Hematopoietic multipotent progenitor cell (in vitro differentiated cells): ENCODE data around the gene MED27. TPM values are rescaled to one million over a fixed set of nuclear protein-coding genes. Genes with fewer than 3 reads are reported as not detected.
"Not testable (repeated sequence)": the region's sequence is repeated elsewhere in the genome, so short reads cannot be mapped to it uniquely, and the experiment has no call there.

Experiments
- DNase-seq, 3 donors: peaks; one replicate each; pipeline ENCODE4 v3.0.0-alpha.2; 2011 to 2015; ENCODE audit warnings: low read depth in 2 of 3, low spot score in 2 of 3
- total RNA-seq: library from RNA; depleted of rRNA; stranded (reverse); fragments of >200 nt; gene quantifications from one replicate; pipeline ENCODE4 v1.2.3, GENCODE V29; 2012

Gene MED27
- total RNA-seq, 1 donor = 21.3 TPM

DNA sequence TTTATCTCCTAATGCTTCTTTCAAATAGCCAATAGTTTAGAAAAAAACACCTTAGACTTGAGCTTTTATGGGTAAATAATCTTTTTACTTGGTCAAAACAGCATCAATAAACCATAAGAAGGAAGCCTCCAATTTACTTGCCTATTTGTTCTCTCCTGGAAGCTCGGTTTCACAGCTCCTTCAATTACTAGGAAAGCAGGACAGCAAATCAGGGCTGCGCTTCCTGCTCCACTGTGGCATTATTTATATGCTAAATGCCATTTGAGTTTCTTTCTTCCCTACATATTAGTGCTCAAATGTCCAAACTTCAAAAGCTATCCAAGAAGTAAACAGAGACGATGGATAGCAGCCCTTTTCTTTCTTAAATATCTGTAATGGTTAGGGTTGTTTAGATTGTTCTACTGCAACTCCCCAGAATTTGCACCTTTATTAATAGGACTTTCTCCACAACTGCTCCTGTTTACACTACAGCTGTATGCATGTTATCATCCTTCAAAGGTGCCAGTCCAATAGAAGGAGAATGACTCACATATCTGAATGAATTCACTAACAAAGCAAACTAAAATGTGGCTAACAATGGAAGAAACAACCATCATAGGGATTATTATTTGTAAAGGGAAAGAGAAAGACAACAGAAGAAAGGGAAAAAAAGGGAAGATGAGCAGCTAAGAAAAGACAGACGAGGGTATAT is 58.7 kb downstream of the MED27 start:
- DNase-seq = no peak

DNA sequence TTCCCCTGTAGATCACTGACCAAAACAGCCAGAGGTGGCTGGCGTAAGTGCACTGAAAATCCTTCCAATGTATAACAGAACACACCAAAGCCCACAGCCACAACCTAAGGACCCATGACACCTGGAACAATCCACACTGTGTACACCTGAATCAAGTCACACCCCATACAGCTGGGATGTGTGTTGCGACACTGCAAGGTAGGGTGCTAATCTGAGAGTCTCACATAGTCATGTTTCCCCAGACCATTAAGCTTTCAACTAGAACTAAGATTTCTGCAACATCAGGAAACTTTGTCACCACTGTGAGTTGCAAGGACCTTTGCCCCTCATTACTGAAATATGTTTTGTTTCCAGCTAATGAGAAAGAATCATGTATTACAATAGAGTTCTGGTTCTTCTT is 59.4 kb downstream of the MED27 start:
- no peak for DNase-seq

DNA sequence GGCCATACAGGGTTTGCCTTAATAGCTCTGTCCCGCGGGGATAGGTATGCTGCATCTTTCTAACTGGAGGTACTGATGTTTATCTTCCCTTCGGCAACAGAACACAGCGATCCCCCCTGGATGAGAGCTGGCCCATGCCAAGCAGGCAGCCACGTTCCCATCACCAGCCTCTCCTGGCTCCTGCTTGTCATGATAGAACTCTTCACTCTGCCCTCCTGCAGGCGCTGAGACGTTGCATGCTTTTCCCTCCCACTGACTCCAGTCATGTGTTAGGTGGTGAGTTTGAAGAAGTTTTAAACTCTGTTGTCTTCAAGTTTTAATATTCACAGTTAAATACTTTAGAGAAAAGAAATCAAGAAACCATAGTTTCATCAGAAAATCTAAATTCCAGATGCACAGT is 60.0 kb downstream of the MED27 start:
- DNase-seq = no peak

DNA sequence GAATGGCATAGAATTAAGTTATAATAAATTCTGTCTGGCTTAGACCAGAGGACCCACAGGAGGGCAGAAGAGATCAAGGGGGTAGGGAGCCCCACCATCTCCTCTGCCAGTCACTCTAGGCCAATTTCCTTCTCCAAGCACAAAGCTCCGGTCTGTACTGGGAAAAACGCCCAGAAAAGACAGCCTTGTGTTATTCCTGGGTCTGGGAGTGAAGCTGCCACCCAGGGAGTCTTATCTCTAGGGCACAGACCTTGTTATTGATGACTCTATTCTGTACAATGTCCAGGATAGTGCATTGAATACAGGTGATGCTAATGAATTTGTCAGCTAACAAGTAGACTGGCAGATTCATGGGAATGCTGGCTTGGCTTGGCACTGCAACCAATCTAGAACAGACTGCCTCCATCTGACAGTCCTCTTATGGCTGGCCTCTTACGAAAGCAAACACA is 60.7 kb downstream of the MED27 start:
- DNase-seq = no peak

DNA sequence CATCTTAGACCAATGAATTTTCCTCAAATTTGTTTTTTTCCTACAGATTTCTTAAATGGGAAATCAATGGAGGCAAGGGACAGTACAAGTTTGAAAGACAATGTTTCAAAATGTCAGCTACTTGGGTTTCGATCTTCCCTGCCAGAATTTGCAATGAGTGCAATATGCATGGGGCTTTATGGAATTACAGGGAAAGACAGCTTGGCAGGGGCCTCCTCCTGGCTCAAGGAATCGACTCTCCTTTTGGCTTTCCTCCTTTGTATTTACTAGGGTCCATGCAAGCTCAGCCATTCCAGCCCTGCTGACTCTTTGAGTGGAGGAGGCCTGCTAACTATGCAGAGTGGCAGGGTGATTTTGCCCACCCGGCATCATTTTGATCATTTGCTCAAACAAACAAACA is 63.2 kb downstream of the MED27 start:
- no peak for DNase-seq

DNA sequence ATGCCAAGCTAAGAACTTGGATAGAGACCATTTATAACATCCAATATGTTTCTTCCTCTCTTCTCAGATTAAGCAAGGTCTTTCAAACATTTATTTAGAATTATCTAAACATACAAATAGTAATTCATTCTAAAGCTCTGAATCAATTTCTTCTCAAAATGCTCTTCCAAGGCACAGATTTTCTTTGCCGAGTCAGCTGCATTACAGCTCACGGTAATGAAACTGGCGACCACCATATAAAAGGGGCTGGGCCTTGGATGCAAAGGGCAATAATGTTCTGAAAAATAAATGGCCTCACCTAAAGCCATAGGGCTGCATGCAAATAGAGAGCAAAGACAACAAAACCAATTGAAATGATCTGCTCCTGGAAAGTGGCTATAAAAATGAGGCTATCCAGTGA is 63.8 kb downstream of the MED27 start:
- no peak for DNase-seq

DNA sequence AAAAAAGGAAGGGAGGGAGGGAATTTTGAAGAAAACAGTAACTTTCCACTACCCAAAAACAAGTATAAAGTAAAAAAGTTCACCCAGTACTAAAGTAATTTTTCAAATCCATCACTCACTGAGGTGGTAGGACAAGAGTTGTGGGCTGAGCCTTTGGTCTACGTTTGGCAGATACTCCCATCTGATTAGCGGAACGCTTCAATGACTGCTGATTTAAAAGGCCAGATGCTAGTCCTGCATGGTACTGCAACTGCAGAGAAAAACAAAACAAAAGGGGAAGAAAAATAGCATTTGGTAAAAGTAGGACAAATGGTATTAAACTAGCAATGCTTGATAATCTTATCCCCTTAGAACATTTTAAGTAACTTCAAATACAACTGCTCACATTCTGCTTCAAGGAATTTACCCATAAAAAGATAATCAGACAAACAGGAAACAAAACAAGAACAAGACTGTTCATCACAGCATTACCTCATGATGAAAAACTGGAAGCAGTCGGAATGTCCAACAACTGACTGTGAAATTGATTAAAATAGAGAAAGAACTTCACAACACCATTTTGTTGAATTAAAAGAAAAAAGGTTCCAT is 65.4 kb downstream of the MED27 start:
- no peak for DNase-seq

DNA sequence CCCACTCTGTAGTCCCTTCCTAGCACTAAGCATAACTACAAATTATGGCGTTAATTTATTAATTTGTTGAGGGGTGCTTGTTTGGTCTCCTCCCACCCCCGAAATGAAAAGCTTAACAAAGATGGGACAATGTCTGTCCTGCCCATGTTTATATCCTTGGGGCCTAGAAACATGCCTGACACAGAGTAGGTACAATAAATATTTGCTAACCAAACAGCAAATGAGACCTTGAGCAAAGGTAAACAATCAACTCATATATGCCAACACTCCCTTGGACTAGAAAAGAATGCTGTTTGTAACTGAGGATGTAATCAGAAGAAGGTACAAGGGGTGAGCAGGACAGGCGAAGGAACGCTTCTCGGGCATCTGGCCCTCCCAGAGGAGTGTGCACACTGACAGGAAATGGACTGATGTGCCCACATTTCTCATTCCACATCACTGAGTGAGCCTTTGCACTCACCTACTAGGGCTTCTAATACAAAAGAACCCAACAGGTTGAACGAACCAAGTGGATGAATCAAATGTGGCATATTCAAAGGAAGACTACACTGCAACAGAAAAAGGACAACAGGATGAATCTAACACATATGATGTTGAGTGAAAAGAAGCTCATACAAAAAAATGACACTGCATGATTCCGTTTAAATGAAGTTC is 66.8 kb downstream of the MED27 start:
- DNase-seq = no peak

DNA sequence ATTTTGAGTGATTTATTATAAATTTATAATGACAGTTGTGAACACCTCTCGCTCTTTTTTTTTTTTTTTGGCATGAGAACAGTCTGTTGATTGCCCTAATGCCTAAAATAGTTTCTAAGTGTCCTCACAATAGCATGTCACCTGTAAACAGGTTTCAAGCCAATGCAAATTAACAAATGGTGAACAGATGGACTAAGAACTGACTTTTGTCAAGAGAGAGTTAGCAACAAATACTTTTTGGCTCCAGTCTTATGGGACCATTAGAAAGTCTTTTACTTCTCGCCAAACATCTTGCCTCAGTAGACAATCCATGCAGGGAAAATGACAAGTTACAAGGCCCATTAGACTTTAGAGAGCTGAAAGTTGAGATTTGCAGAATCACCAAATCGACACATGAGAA is 67.8 kb downstream of the MED27 start:
- no peak for DNase-seq

DNA sequence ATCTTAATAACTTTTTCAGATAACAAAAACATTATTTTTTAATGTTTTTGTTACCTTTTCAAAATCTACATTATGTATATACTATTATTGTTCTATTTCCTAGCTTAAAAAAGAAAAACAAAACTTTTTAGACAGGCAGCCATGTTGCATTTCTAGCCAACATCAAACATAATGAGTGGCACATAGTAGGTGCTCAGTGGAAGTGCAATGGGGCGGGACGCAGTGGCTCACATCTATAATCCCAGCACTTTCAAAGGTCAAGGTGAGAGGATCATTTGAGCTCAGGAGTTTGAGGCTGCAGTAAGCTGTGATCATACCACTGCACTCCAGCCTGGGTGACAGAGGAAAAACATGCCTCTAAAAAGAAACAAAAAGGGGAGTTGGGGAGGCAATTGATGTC is 68.4 kb downstream of the MED27 start:
- DNase-seq = no peak

DNA sequence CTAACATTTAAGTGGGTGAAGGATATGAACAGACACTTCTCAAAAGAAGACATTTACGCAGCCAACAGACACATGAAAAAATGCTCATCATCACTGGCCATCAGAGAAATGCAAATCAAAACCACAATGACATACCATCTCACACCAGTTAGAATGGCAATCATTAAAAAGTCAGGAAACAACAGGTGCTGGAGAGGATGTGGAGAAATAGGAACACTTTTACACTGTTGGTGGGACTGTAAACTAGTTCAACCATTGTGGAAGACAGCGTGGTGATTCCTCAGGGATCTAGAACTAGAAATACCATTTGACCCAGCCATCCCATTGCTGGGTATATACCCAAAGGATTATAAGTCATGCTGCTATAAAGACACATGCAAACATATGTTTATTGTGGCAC is 69.5 kb downstream of the MED27 start:
- not testable (repeated sequence) for DNase-seq

DNA sequence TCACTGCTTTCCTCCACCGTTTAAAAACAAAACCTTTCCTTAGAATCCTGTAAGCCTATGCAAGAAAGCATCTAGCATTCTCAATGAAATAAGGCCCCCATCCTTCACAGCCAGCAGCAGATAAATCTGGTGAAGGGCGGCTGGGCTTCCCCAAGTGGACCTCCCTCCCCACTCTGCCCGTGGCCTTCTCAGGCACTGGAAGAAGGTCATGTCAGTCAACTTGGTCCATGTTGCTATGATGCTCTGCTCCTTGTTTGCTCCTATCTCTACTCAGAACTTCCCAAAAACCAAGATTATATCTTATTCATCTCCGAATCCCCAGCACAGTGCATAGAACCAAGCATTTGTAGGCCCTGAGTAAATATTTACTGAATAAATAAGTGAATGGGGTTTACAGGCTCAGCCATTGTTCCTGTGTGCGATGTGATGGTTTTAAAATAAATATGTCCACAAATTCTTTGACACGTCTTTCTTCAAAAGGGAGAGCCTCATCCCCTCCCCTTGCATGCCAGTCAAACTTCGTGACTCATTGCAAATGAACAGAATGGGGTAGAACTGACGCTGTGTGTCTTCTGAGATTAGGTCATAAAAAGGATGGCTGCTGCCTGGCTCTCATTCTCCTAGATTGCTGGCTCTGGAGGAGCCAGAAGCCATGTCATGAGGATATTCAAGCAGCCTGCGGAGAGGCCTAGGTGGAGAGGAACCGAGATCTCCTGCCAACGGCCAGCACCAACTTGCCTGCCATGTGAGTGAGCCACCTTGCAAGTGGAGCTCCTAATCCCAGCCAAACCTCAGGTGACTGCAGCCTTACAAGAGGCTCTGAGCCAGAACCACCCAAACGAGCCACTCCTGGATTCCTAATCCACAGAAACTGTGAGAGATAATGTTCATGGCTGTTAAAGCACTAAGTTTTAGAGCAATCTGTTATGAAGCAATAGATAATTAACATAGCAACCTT is 70.5 kb downstream of the MED27 start:
- no peak for DNase-seq

DNA sequence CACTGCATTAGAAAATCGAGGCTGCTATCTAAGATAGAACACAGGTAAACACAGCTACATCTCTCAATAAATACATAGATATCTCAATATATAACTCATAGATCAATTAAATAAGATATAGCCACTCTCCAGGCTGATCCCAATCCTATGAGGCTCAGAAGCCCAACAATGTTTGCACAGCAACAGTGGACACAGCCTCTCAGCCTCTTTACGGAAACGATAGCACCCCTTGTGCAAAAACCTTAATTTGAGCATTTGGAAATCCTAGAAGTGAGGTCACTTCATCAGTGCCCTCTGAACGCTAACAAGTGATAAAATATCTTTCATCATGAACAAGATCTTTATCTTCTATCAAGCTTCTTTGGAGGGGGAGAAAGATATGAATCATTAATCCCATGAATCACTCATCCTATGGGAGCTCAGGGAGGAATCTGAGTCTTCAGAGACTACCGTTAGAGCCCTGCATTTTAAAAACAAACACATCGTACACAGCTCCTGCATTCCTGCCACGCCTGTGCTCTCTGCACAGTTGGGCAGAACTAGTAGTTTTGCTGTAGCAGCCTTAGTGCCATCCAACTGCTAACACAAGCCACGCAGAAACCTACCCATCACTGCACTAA is 71.4 kb downstream of the MED27 start:
- DNase-seq = no peak

DNA sequence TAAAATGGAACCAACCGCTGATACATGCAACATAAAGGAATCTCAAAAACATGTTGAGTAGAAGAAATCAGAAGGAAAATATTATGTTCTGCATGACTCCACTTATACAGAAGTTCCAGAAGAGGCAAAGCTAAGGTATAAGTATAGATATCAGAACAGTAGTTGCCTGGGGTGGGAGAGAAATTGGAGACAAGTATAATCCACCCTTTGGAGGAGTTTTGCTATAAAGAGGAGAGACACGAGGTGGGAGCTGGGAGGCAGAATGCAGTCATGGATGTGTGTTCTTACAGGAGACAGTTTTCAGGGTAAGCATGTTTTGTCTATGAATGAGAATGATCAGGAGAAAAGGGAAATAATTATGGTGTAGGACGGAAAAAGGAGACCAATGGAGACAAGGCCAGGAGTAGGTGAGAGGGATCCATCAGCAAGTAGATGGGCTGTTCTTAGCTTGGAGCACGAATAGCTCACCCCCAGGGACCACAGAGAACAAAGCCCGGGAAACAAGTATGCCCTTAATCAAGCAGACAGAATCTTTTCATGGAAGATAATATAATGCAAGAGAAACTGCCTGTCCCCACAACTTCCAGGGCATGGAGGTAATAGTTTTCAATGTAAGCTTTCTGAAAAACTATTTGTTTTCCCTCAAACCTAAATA is 72.2 kb downstream of the MED27 start:
- no peak for DNase-seq

DNA sequence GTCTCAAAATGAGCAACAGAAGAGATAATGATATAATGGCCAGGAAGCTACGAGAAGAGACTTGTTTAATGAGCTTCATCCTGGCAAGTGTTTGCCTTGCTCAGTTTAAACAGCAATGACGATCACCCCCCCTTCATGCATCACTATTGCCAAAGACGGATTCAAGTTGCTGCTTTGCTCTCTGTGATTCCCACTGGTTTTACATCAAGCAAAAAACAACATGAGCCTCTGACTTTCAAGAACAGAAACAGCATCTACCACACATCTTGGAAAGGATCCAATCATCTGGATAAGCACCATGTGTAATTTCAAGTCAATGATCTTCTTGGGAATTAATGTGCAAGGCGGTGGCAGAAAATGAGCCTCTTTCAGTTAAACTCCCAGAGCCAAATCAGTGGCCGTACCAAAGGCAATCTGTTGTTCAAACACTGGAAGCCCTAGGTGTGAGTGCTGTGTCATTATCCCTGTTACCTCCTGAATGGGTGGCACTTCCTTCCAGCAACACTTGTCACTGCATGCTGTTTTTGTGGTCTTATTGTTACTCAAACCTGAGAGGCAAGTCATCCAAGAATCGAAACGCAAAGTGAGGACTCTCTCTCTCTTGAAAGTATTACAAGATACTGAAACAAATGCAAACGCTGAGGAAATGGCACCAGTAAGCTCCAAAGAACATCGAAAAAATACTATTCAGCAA is 72.8 kb downstream of the MED27 start:
- DNase-seq = peak in 1 of 3 donors; percentile 8

DNA sequence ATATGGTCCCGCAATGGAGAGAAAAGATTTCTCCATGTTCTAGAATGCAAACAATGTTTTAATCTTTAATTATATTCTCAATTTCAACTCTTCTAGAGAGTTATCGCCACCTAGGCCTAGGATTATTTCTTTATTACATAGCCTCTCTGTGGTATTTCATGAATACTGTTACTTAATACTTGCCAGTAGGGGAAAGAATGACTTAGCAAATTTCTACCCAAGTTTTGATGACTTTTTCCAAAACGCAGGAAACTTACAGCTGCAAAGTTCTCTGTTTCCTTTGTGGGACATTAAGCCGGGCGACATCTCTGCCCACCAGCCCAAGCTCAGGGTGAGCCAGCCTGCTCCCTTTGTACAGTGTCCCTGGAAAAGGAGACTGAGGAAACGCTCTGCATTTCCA is 73.8 kb downstream of the MED27 start:
- peak in 2 of 3 donors; percentile 15 to 37 for DNase-seq

DNA sequence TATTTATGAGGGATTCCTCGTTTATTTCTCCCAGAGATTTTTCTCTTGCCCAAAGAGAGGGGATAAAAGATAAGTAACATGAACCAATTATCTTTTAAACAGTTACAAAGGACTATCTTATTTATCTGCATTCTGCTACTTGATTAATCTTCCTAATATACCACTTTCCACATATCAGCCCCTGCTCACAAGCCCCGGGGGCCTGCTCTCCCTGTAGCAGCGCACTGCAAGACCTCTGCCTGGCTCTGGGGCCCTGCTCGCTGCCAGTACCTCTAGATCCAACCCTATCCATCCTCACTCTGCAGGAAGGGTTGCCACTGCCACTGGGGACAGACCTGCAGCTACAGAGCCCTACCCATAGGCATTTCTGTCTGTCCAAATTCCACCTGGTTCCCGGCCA is 75.3 kb downstream of the MED27 start:
- no peak for DNase-seq

DNA sequence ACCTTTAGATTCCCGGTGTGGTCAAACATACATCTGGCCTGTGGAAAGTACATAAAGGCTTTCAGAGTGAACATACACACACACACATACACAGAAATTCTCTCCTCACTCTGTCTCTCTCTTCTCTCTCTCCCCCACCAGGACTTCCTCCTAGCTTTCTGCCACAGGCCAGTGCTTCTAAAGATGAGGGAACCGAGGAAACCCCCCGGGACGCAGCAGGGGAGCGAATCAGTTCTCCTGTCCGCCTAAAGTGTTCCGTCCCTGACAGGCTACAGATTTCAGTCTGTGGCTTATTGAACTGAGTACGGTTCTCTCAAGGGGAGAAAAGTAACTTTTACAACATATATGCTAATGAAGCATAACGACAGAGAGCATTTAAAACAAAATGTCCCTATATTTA is 75.8 kb downstream of the MED27 start:
- peak in 1 of 3 donors; percentile 43 for DNase-seq

DNA sequence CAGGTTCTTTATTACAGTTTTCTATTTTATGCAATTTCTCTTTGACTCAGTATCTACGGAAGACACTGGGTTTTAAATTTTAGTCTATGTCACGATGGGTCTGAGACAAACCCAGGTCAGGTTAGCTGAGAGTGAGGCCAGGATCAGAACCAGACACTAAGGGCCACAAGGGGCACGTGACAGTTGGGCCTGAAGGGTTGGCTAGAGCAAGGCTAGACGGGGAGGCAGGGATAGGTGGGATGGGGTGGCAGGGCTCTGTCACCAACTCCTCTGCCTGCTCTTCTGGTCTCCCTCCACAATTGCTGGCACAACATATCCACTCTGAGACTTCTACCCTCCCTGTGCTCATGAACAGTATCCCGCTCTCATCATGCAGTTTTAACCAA is 76.4 kb downstream of the MED27 start:
- DNase-seq = no peak
